Urinary bladder (tissue), 4 donors: ENCODE results near the gene WASF2. TPM values are rescaled to one million over a fixed set of nuclear protein-coding genes. Genes with fewer than 3 reads are reported as not detected.
"Not testable (repeated sequence)": the region's sequence is repeated elsewhere in the genome, so short reads cannot be mapped to it uniquely, and the experiment has no call there.

Experiments
- DNase-seq: peaks from one replicate; pipeline ENCODE4 v3.0.0-alpha.2; 2015; ENCODE audit errors: extremely low spot score
- H3K27ac ChIP-seq: one replicate; pipeline ENCODE4 v1.5.1; 2013; ENCODE audit warnings: low read depth, mild to moderate bottlenecking, moderate library complexity
- H3K36me3 ChIP-seq: one replicate; pipeline ENCODE4 v1.6.1; 2013; ENCODE audit warnings: mild to moderate bottlenecking, moderate library complexity; ENCODE audit not compliant: insufficient read depth
- H3K4me1 ChIP-seq: one replicate; pipeline ENCODE4 v1.6.1; 2013; ENCODE audit warnings: mild to moderate bottlenecking, moderate library complexity; ENCODE audit not compliant: insufficient read depth
- H3K4me3 ChIP-seq: one replicate; pipeline ENCODE4 v1.5.1; 2013; ENCODE audit warnings: low read depth, low read length
- WGBS: extraction: QIAGEN DNeasy Blood & Tissue Kit; methylation state at CpG from one replicate; pipeline ENCODE4 v1.1.7; 2013; 5-methylcytosine and 5-hydroxymethylcytosine counted together
- polyA plus RNA-seq: library from polyadenylated mRNA; stranded (reverse); fragments of 200-250 nt; gene quantifications from one replicate; pipeline ENCODE4 v1.2.3, GENCODE V29; 2013
- total RNA-seq: library from RNA; depleted of rRNA; stranded (reverse); fragments of >200 nt; gene quantifications from one replicate; pipeline ENCODE4 v1.2.3, GENCODE V29; 2014
- donor health status: healthy with polysubstance abuse.
- donor health status: healthy.

WASF2 gene
- total and polyA plus RNA-seq, 2 donors = 40.7 to 83.6 TPM

DNA sequence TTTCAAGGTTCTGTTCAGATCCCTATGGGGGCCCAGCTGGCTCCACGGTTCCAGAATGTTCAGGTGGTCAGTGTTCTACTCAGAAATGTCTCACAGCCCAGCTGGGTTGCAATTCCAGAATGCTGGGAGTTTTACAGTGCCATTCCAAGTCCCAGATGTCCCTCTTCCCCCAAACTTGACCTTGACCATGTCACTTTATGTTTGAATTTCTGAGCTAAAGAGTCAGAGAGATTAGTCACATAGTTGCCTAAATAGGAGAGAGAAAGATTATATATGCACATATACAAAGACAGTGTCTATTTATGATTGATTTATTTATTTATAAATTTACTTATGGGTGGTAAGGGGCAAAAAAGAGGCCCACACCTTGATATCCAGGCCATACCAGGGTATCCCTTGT, 95.0 kb downstream of the WASF2 start:
- H3K4me1 ChIP-seq = no peaks in the 10 kb centered on the region
- no peak for DNase-seq
- no peaks in the 10 kb centered on the region for H3K36me3 ChIP-seq
- no peak overlapping the region for H3K27ac ChIP-seq
- WGBS = 73% methylated on average over 1 of the region's 1 CpG
- no peak overlapping the region for H3K4me3 ChIP-seq

GRCh38 chr1:27394282-27394658, 95.7 kb downstream of the WASF2 start:
- no peak for DNase-seq
- whole genome bisulfite sequencing = 98% methylated on average over 9 of the region's 9 CpGs
- no peak overlapping the region for H3K27ac ChIP-seq
- no peak overlapping the region for H3K4me3 ChIP-seq
- H3K36me3 ChIP-seq = no peaks in the 10 kb centered on the region
- H3K4me1 ChIP-seq = no peaks in the 10 kb centered on the region

GRCh38 chr1:27393641-27394281, 96.2 kb downstream of the WASF2 start:
- no peak for DNase-seq
- H3K4me3 ChIP-seq = no peak overlapping the region
- no peaks in the 10 kb centered on the region for H3K36me3 ChIP-seq
- no peaks in the 10 kb centered on the region for H3K4me1 ChIP-seq
- H3K27ac ChIP-seq = no peak overlapping the region
- WGBS = 96% methylated on average over 18 of the region's 18 CpGs

DNA sequence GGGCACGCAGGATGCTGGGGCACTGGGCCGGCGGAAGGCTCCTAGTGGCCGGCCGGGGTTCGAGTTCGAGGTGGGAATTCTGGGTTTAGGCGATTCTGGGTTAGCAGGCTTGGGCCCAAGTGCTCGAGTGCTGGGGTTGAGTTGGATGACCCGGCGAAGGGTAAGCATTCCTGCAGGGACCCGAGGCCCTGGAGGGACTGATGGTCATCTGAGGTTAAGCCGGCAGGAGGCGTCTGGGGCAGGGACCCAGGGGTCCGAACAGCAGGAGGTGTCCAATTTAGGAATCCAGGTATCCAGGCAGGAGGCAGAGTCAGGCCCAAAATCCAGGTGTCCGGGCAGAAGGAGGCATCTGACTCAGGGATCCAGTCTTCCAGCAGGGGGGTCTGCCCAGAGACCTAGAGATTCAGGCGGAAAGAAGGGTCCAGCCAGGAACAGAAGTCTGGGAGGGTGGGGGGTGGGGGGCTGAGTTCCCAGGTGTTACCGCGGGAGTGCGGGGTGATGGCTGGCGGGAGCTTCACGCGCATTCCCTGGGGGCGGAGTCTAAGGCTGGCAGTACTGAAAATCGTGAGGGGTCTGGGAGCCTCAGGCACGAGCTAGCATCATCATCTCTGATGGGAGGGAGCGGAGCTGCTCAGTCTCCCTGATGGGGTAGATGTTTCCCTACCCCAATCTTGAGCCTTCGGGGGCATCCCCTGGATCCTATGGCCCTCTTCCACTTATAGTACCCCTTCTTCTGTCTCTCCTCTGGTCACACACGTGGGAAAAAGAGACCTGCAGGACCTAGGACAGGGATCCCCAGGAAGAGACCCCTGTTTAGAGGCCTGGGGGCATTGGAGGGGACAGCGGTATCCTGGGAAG, 97.0 kb downstream of the WASF2 start:
- no peak for DNase-seq
- Histone ChIP-seq H3K27ac (no peak overlapping the region), H3K36me3 (no peaks in the 10 kb centered on the region), H3K4me1 (no peaks in the 10 kb centered on the region), H3K4me3 (peak overlapping the region; percentile 42)
- 35% methylated on average over 30 of the region's 30 CpGs for WGBS

- 2% methylated on average over 69 of the region's 69 CpGs for WGBS
- H3K27ac ChIP-seq = no peak within 1 kb of the TSS
- peak within 1 kb of the TSS; percentile 42 for H3K4me3 ChIP-seq
- H3K4me1 ChIP-seq = no peaks in the 10 kb centered on the region
- no peak for DNase-seq
- H3K36me3 ChIP-seq = no peaks in the 10 kb centered on the region
Observed at GRCh38 chr1:27392096-27392777, 97.7 kb downstream of the WASF2 start, which contains the start of gene GPR3. GPR3 (plus strand) TSS chr1:27392622; CDS start chr1:27393799, 1,177 bp downstream.

DNA sequence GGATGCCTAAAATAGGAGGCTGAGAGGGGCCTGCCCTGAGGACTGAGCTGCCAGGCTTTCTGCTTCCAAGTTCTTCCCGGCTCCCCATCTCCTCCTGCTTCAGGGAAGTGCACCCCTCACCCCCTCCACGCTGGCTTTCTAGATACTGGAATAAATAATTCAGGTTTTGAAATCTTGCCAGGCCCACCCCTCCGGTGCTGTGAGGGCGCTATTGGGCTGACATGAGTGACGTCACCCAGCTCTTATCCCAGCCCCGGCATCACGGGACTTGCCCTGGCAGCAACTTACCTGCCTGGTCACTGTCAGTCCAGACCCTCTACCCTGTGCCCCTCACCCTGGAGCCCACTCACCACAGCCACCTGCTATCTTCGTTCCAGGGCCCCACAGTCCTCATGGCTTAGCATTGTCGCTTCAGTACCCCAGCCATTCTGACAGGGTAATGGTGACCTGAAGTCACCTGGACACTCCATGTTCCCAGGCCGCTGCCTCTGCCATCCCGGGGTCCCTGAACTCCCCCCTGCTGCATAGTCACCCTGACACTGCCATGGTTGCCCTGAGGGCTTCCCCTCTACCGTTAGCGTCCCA, 98.4 kb downstream of the WASF2 start:
- Histone ChIP-seq H3K27ac (no peak overlapping the region), H3K36me3 (no peaks in the 10 kb centered on the region), H3K4me1 (no peaks in the 10 kb centered on the region), H3K4me3 (peak overlapping the region; percentile 42)
- DNase-seq = no peak
- 6% methylated on average over 13 of the region's 13 CpGs for WGBS

DNA sequence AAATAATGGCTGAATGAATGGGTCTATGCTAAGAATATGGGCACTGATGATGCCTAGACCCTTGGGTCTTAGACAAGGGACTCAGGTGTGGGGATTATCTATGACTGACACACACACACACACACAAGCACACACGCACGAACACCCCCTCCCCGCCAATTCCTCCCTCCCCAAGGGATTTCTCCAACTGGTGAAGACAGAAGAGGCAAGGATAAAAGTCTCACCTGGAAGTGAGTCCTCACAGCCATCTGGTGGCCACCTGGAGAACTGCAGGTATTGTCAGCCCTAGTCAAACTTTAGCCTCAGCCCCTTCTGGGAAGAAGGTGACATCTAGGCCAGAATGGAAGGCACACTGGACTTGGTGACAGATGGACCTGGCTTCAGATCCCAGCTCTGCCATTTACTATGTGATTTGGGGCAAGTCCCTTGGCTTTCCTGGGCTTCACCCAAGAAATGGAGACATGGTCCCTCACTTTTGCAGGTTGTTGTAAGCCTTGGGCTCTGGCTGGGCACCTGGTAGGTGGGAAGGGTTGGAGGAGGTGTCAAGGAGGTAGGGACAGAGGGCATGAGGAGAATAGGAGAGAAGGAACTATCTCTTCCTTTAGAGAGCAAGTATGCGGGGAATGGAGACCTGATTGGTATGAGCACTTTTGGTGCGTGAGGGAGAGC, 101.5 kb downstream of the WASF2 start:
- Histone ChIP-seq H3K4me1 (no peaks in the 10 kb centered on the region), H3K27ac (no peak overlapping the region), H3K36me3 (no peaks in the 10 kb centered on the region), H3K4me3 (no peak overlapping the region)
- DNase-seq = no peak
- 44% methylated on average over 5 of the region's 5 CpGs for WGBS

DNA sequence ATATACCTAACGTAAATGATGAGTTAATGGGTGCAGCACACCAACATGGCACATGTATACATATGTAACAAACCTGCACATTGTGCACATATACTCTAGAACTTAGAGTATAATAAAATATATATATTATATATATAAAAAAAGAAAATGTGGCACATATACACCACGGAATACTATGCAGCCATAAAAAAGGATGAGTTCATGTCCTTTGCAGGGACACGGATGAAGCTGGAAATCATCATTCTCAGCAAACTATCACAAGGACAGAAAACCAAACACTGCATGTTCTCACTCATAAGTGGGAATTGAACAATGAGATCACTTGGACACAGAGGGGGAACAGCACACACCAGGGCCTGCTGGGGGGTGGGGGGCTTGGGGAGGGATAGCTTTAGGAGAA, 105.2 kb downstream of the WASF2 start:
- not testable (repeated sequence) for H3K4me3 ChIP-seq, H3K36me3 ChIP-seq, DNase-seq, H3K4me1 ChIP-seq, H3K27ac ChIP-seq
- 86% methylated on average over 3 of the region's 3 CpGs for WGBS

DNA sequence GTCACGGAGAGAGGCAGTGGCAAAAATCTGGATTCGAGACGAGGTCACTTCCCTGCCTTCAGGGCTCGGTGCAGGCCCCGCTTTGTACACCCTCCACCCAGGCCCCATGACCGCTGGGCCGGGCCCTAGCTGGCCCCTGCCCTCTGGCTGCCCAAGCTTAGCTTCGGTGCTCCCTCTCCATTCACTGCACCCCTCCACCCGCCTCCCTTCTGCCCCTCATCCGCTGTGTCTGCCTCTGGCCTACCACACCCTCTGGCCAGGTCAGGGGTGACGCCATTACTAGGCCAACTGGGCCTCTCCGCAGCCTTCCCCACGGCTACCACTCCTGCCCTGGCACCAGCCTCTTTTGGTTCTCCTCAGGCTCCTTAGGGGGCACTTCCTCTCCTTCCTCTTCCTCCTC, 106.3 kb downstream of the WASF2 start:
- Histone ChIP-seq H3K36me3 (no peaks in the 10 kb centered on the region), H3K27ac (no peak overlapping the region), H3K4me3 (no peak overlapping the region), H3K4me1 (no peaks in the 10 kb centered on the region)
- WGBS = 86% methylated on average over 13 of the region's 13 CpGs
- no peak for DNase-seq

DNA sequence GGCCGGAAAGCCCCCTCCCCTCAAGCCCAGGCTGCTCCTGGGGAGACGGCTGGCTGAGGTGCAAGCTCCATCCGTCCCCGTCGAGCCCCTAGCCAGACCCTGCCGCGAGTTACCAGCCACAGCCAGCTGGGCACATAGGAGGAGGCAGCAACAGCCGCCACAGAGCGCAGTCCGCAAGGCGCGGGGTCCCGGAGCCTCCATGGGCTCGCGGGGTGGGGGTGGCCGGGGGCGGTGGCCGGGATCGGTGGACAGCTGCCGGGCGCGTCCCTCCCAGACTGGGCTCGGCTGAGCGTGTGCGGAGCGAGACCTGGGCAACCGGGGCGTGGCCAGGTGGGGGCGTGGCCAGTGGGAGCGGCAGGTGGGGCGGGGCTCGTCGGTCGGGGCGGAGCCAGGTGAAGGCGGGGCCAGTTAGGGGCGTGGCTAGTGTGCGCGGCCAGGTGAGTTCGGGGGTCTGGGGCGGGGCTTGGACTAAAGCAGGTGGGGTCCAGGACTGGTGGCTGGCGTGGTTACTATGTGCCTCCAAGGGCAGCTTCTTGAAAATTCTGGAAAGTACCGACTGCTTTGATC, 106.8 kb downstream of the WASF2 start, which contains the start of gene CD164L2:
CD164L2 (minus strand) TSS at position 295 of the 567 bp plus-strand sequence; CDS start at position 201, 94 bp downstream.
- DNase-seq = no peak
- Histone ChIP-seq H3K27ac (no peak within 1 kb of the TSS), H3K4me1 (no peaks in the 10 kb centered on the region), H3K4me3 (no peak within 1 kb of the TSS), H3K36me3 (no peaks in the 10 kb centered on the region)
- WGBS = 15% methylated on average over 43 of the region's 43 CpGs

GRCh38 chr1:27381969-27382762, 107.8 kb downstream of the WASF2 start:
- H3K27ac ChIP-seq = no peak overlapping the region
- H3K36me3 ChIP-seq = no peaks in the 10 kb centered on the region
- WGBS = 77% methylated on average over 18 of the region's 18 CpGs
- no peak for DNase-seq
- no peak overlapping the region for H3K4me3 ChIP-seq
- no peaks in the 10 kb centered on the region for H3K4me1 ChIP-seq
